ENCODE results near the gene KIF19.

Gene KIF19

DNA sequence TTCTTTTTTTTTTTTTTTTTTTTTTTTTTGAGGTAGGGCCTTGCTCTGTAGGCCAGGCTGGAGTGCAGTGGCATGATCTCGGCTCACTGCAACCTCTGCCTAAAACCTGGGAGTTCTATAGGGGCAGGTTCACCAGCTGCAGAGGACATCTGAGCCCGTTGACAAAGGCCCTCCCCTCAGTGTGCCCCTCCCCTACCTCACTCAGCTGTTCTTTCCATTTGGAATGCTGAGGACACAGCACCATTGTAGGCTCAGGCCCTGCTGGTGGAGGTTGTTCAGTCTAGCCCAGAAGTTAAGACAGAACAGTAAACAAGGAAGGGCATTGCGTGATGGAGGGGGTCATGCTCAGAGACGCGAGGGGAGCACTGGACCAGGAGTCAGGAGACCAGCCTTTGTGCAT is 21.8 kb upstream of the KIF19 start:
- no peak for DNase-seq (ENCODE audit: low spot score)

DNA sequence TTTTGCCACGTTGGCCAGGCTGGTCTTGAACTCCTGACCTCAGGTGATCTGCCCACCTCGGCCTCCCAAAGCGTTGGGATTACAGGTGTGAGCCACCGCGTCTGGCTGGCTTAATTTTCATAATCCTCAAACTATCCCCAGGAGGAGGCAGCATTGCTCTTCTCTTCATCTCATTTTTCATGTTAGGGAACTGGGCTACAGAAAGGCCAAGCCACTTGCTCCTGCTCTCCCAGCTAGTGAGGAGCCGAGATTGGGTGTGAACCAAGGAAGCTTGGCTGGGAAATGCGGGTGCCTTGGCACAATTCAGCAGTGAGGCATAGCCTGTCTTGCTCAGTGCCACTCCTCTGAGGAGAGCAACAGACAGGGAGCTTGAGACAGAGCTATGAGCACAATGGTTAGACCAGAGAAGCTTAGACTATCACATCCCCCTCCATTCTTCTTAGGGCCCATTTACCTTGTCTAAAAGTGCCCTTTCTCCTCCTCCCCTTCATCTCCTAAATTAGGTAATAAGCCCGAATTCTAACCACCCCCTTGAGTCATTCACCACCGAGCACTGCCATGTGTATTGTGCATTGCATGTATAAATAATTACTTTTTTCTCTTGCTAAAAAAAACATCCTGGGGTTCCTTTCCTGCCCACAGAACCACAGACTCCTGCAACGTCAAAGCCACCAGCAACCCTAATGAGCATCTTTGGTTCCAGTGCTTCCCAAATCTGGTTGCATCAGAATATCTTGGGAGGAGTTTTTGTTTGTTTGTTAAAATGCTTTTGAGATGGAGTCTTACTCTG is 20.0 kb upstream of the KIF19 start:
- DNase-seq (ENCODE audit: low spot score), result no peak

DNA sequence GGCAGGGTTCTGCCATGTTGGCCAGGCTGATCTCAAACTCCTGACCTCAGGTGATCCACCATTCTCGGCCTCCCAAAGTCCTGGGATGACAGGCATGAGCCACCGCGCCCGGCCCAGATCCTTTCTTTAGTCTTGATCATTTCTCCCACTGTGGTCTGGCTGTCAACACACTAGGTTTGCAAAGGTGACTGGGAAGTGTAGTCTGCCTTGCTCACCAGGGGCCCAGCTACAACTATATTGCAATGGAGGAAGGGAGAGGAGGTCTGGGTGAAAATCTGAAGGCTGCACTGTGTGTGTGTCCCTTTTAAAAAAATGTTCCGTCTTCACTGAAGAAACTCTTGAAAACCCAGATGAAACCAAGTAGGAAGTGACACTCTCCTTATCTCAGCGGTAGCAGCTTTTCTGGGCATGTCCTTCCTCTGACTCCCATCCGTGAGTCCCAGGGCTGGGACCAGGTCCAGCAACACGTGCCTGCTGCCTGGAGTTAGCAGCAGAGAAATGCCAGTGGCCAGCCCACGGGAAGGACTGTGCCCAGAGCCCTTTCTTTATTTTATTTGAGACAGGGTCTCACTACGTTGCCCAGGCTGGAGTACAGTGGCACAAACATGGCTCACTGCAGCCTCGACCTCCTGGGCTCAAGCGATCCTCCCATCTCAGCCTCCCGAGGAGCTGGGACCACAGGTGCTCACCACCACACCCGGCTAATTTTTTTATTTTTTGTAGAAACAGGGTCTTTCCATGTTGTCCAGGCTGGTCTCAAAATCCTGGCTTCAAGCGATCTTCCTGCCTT is 17.8 kb upstream of the KIF19 start:
- no peak for DNase-seq (ENCODE audit: low spot score)

DNA sequence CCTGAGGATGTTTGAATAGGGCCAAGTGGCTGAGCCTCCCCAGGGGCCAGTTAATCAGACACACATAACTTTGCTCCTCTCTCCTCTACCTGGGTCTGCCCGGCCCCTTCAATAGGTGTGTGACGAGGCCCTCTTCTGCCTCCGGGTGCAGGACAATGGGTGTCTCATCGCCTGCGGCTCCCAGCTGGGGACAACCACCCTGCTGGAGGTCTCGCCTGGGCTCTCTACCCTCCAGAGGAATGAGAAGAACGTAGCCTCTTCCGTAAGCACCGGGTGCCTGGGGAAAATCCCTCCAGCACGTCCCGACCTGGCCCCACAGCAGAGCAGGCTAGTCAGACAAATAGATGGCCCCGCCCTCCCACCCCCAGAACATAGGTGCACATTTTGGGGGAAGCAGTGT is 16.1 kb upstream of the KIF19 start:
- no peak for DNase-seq (ENCODE audit: low spot score)

DNA sequence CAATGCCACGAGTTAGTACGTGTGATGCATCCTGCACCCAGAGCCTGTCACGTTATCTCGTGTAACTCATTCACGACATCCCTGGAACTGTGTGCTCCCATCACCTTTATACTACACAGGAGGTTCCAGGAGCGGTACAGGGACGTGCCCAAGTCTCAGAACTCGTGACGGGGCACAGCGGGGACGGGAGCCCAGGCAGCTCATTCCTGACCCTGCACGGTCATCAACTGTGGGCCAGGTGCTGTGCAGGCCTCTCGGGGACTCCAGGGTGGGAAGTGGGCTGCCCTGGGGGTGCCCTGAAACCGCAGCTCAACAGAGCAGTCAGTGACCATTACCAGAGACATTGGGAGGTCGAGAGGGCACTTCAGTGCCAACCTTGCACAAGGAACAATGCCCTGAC is 11.1 kb upstream of the KIF19 start:
- DNase-seq (ENCODE audit: low spot score), result no peak

DNA sequence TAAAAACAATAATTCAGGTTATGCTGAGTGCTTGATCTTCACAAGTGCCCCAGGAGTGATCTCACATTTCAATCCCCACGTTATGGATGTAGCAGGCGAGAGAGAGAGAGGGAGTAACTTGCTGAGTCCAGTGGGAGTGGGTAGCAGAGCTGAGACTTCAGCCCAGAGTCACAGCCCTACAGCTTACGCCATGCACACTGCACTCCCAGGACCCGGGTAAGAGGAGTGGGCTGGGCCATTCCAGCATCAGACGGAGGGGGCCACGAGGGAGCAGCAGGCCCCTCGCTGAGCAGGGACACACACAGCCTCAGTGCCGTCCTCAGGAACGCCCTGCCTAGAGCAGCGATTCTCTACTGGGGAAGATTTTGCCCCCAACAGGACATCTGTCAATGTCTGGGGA is 9.8 kb upstream of the KIF19 start:
- DNase-seq (ENCODE audit: low spot score), result no peak

DNA sequence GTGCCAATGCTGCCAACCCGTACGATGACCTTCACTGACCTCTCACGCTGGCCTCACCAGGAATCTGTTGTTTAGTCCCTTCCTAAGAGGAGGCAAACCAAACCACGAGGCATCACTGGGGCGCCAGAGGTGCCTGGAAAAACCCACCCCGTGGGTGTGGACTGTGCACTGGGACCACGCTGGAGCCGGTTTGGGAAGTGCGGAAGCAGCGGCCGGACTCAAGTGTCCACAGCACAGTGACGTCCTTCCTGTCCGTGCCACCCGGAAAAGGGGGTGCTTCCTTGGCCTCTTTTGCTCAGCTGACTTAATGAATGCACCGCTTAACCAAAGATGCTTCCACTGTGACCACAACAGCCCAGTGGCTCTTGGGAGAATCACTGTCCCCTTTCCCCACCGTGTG is 9.0 kb upstream of the KIF19 start:
- DNase-seq (ENCODE audit: low spot score), result no peak

DNA sequence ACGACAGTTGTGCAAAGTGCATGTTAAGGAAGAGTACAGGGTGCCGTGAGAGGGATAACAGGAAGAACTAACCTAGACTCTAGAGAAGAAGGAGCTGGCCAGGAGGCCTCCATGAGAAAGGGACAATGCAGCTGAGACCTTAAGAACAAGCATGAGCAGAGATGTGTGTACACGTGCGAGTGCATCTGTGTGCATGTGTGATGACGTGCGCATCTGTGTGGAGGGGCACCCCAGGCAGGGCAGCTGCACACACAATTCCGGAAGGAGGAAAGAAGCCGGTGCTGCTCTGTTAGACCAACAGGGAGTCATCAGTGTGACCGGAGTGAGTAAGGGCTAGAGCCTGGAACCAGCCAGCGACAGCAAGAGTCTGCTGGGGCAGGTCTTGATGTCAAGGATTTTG is 7.6 kb upstream of the KIF19 start:
- DNase-seq (ENCODE audit: low spot score), result no peak

DNA sequence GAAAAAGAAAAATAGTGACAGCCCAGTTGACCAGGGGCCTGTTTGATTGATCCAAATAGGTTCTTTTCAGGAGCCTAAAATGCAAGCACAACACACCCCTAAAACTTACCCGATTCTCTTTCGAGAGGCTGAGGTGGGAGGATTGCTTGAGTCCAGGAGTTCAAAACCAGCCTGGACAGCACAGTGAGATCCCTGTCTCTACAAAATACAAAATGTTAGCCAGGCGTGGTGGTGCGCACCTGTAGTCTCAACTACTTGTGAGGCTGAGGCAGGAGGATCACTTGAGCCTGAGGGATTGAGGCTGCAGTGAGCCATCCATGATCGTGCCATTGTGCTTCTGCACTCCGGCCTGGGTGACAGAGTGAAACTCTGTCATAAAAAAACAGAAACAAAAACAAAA is 1.5 kb upstream of the KIF19 start:
- no peak for DNase-seq (ENCODE audit: low spot score)

DNA sequence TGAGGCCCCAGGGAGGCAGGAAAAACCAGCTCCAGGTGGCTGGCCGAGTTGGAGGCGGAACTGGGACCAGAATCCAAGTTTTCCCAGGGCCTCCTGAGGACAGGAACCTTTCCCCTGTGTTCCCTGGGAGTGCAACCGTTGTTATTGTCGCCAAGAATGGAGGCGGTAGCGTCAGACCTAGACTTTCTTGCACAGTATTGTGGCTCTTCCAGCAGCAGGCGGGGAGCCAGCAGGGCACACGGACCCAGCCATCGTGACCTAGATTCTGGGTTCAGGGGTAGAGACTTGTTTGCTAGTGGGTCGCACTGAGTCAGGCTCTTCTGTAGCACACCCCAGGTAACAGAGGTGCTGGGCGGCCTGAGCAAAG is 667 bp upstream of the KIF19 start:
- no peak for DNase-seq (ENCODE audit: low spot score)

DNA sequence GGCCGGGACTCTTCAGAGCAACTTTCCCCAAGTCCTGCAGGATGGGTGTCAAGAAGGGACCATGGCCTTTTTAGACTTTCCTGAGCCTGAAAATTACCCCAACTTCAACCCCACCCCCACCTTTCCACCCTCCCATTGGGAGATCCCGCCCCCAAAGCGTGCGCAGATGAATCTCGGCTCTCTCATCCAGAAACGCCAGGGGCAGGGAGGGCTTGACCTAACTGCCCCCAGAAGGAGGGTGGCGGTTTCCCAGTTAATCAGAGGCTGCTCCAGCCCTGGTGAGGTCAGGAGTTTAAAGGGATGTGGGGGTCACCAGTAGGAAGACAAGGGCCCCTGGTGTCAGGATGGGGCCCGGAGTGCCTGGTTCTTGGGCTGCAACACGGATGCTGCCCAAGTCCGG is 480 bp downstream of the KIF19 start:
- DNase-seq (ENCODE audit: low spot score), result no peak

DNA sequence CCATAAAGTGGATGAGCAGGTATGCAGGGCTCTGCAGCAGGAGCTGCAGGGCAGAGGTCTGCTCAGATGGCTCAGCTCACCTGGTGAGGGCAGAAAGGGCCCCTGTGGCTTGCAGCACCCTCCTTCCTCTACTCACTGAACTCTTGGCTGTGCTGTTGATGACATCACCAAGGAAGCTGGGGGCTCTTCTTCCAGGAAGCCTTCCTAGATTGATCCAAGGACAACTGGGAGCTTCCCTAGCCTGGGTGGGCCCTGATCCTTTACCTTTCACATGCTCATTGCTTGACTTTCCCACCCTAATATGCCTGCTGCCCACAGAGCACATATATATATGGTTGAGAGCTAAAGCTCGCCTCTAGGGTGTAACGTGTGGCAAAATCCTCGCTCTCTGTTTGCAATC is 2.5 kb downstream of the KIF19 start:
- no peak for DNase-seq (ENCODE audit: low spot score)

DNA sequence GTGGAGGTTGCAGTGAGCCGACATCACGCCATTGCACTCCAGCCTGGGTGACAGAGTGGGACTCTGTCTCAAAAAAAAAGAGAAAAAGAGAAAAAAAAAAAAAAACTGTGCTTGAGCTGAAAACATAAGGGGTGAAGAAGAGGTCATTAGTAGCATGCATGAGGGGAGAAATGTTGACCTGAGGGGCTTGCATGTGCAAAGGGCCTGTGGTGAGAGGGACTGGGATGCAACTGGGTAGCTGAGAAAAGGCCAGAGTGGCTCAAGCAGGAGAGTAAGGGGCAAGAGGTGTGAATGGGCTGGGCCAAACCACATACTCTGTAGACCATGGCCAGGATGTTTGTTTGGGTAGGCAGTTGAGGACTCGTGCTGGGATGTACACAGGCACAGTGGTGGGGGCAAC is 3.4 kb downstream of the KIF19 start:
- no peak for DNase-seq (ENCODE audit: low spot score)

DNA sequence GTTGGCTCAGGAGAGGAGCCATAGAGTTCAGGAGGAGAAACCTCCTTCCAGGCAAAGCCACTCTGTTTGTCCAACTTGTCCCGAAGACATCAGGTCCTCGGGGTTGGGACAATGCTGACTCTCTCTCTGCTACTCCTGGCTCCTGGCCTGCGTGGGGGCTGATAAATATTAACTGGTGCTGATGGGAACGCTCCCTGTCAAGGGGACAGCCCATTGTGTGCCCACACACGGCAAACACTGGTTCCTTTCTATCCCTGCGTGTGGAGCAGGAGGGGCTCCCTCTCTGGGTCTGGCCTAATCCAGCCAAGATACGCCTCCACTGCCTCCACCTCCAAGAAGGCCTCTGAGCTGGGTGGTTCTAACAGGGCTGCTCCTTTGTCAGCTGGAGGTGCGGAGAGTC is 4.4 kb downstream of the KIF19 start:
- DNase-seq (ENCODE audit: low spot score), result peak; percentile 38

DNA sequence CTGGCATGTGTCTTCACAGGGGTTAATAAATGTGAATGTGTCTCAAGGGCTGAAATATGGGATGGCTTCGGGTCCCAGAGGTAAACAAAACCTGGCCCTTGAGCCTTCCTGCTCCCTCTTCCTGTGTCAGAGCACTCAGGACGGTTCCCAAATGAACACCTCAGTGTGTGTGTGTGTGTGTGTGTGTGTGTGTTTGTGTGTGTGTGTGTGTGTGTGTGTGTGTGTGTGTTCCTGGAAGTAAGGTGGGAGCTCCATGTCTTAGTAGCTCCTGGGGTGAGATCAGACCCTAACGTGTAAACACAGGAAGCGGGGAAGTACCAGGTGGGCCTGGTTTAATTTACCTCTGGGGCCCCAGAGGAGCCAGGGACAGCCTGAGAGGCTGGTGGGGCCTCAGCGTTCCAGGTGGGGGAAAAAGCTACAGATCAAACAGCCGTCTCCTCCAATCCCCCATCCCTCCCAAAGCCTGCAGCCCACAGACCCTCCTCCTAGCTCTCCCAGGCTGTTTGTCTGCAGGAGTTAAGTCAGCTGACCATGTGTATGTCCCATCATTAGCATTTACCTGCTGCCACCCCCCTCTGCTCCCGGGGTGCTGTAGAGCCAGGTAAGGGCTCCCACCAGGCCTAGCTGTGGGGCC is 6.1 kb downstream of the KIF19 start:
- DNase-seq (ENCODE audit: low spot score), result no peak

DNA sequence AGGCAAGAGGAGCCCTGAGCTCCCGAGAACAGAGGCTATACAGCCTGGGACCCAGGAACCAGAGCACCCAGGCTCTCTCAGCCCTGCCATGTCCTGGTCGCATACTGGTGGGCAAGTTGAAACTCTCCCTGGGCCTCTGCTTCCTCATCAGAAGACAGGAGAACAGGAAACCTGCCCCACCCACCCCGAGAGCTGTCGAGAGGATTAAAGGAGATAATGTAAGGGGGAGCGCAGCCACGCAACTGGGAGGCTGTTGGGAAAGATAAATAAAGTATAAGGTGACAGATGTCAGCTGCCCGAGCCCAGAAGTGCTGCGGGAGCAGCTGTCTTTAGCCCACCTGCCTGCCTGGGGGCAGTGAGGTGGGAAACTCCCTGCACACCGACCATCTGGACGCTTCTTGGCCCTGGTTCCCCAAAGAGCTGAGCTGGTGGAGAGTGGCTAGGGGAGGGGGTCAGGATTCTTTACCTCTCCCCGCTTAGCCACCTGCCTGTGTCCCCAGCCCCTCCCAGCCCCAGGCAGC is 6.8 kb downstream of the KIF19 start:
- DNase-seq (ENCODE audit: low spot score), result no peak

DNA sequence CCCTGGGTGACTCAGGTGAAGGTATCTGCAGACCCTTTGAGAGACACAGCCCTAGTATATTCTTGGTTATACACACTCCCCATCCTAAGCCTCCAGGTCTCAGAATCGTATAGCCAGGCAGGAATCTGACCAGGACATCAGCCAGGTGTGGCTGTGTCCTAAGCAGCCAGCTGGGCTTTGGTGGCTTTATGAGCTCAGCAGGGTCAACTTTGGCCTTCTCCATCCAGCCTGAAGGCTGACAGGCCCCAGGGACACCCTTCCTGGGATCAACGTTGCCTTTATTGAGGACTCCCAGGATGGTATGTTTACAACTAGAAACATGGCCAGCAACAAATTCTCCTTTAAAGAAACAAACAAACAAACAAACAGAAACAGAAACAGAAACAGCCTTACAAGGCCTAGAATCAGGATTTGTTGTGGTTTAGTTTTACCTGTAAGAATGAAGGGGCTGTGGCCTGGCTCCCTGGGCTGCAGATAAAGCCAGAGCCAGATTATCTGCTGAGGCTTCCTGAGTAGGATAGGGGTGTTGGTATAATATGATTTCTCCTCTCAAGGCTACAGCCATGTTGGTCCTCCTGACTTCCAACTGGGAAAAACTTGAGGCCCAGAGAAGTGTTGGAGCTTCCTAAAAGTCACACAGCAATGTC is 8.5 kb downstream of the KIF19 start:
- no peak for DNase-seq (ENCODE audit: low spot score)

DNA sequence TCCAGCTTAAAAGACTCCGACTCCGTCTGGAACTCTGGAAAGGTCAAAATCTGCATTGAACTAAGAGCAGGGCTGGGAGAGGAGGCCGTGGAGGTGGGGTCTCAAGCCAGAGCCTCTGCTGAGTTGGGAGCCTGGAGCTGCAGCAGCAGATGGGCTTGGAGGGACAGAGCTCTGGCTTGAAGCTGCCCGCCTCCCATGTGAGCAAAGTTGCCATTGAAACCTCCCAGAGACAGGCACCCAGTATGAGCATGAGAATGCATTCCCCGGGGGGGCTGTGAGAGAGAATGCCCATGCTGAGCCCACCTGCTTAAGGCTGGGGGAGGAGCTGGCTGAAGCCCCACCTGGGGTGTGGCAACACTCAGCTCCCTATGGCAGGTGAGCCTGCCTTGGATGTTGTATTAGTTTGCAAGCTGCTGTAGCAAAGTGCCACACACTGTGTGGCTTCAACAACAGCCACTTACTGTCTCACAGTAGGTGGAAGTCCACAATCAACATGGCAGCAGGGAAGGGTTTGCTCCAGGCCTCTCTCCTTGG is 9.6 kb downstream of the KIF19 start:
- no peak for DNase-seq (ENCODE audit: low spot score)

DNA sequence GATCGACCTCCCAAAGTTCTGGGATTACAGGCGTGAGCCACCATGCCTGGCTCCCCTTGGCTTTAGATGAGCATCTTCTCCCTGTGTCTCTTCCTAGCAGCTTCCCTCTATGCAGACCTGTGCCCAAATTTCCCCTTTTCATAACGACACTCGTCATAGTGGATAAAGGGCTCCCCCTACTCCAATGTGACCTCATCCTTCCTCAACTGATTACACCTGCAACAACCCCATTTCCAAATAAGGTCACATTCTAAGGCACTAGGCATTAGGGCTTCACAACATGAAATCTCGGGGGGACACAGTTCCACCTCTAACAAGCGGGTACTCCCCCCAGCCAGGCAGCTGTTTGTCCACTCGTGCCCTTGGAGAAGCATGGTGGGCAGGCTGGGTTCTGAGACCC is 10.3 kb downstream of the KIF19 start:
- no peak for DNase-seq (ENCODE audit: low spot score)

DNA sequence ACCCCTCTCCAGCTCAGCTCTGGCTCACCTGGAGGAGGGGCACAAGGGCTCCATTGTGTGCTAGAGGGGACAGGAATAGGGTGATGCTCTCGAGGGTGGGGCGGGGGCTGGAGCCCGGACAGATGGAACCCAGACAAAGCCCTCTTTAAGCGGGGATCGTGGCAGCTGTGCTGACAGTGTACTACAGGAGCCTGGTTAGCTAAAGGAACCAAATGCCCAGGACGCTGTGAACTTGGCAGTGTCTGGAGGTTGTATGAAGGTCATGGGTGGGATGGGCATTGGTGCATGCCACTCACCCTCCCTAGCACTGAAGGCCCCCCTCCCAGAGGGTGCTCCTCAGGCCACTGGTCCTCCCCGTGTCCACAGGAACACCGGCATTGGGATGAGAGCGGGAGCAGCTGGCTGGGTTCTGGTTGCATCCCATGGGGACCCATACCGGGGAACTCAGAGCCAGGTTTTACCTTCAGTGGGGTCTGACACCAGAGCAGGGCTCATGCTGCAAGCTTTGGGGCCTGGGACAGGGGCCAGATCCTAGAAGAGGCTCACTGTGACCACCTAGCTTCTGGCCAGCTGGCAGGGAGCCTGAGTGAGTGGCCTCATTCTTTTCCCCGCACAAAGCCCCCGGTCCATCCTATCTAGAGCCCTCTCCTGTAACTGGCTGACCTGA is 11.9 kb downstream of the KIF19 start:
- no peak for DNase-seq (ENCODE audit: low spot score)

DNA sequence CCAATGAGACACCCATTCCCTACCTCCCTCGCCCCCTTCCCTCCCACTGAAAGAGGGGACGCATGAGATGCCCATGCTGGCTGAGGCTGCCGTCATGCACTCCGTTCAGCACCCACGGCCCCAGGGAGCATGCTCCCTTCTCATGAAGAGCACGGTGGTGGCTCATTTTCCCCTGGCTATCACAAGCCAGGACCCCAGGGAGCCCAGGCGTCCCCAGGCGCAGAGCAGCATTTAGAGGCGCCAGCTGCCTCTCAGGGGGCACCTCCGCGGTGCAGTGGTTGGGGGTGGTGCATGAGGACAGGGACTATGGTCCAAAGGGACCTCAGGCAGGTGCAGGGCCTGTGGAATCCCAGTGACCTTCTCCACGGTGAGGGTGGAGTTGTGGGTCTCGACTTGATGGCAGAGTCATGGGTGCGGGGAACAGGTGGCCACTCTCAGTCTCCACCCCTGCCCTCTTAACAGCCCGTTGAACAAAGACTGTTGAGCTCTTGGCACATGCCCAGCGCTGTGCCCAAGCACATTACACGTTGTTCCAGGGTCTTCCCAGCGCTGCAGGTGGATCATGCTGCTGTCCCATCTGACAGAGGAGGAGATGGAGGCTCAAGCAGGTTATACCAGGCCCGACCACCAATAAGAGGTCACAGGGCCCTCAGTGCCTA is 13.6 kb downstream of the KIF19 start:
- no peak for DNase-seq (ENCODE audit: low spot score)
